Measurements from ENCODE around the gene RSRC2. TPM values are rescaled to one million over a fixed set of nuclear protein-coding genes. Genes with fewer than 3 reads are reported as not detected.
"Not testable (repeated sequence)": the region's sequence is repeated elsewhere in the genome, so short reads cannot be mapped to it uniquely, and the experiment has no call there.

RSRC2 gene
- total and polyA plus RNA-seq, 10 donors = 39.3 to 104 (median 81.8) TPM

GRCh38 chr12:122500685-122501488 is 25.8 kb downstream of the RSRC2 start, which contains the start of gene ZCCHC8:
Gene ZCCHC8 (minus strand): TSS chr12:122500932. CDS start chr12:122500840, 92 bp downstream.
- peak; percentile 99 for DNase-seq
- Histone ChIP-seq H3K36me3 (peaks cover 0 to 53% (median 30%) of the 10 kb centered on the region in 6 donors), H3K4me3 (peak within 1 kb of the TSS; percentile 61 to 85 (median 76)), H3K4me1 (peaks cover 26 to 65% (median 53%) of the 10 kb centered on the region in 6 donors), H3K9me3 (no peaks in the 10 kb centered on the region), H3K27me3 (replicated peaks in 1 of 7) (no peaks in the 10 kb centered on the region), H3K27ac (peak within 1 kb of the TSS; percentile 90 to 99 (median 98))
- 1 to 6% (median 1%) methylated on average over 16 to 52 of the region's 52 CpGs for WGBS, 5 donors
- peak; percentile 98 to 99 (median 98) for TF ChIP-seq POLR2AphosphoS5 (IDR thresholded peaks at IDR 0.05)
- TF ChIP-seq CTCF (IDR thresholded peaks at IDR 0.05 in 8 of 11, conservative IDR thresholded peaks at IDR 0.05 in 3 of 11) = peak in 8 of 11 experiments; percentile 19 to 59 (median 42)
- peak; percentile 59 to 97 (median 89) for TF ChIP-seq POLR2A (IDR thresholded peaks at IDR 0.05)
- intact Hi-C loops (cut with DNase I; ENCODE audit: low total_unique reads) = no loop called here

- Histone ChIP-seq H3K4me3 (peak overlapping the region; percentile 61 to 85 (median 76)), H3K36me3 (peaks cover 0 to 53% (median 26%) of the 10 kb centered on the region in 6 donors), H3K9me3 (no peaks in the 10 kb centered on the region), H3K4me1 (peaks cover 26 to 72% (median 53%) of the 10 kb centered on the region in 6 donors), H3K27me3 (replicated peaks in 1 of 7) (no peaks in the 10 kb centered on the region), H3K27ac (peak overlapping the region; percentile 90 to 99 (median 98))
- TF ChIP-seq POLR2A (IDR thresholded peaks at IDR 0.05) = no peak
- TF ChIP-seq CTCF (IDR thresholded peaks at IDR 0.05 in 8 of 11, conservative IDR thresholded peaks at IDR 0.05 in 3 of 11) = no peak
- no peak for TF ChIP-seq POLR2AphosphoS5 (IDR thresholded peaks at IDR 0.05)
- intact Hi-C loops (cut with DNase I; ENCODE audit: low total_unique reads) = no loop called here
- DNase-seq = no peak
- 1% methylated on average over 28 to 47 of the region's 47 CpGs for WGBS, 5 donors
Measured at GRCh38 chr12:122499991-122500684, 26.6 kb downstream of the RSRC2 start.

- no peaks in the 10 kb centered on the region for H3K9me3 ChIP-seq
- DNase-seq = no peak
- TF ChIP-seq POLR2AphosphoS5 (IDR thresholded peaks at IDR 0.05) (no peak), CTCF (IDR thresholded peaks at IDR 0.05 in 8 of 11, conservative IDR thresholded peaks at IDR 0.05 in 3 of 11) (no peak), POLR2A (IDR thresholded peaks at IDR 0.05) (no peak)
Measured at GRCh38 chr12:122495258-122495657, 31.5 kb downstream of the RSRC2 start.

GRCh38 chr12:122493222-122493621 is 33.5 kb downstream of the RSRC2 start:
- 71 to 88% (median 71%) methylated on average over 6 of the region's 6 CpGs for WGBS, 5 donors

More at GRCh38 chr12:122495258-122495657, 31.5 kb downstream of the RSRC2 start:
- no peaks in the 10 kb centered on the region for H3K27me3 ChIP-seq (replicated peaks in 1 of 7)
- H3K36me3 ChIP-seq = peaks cover 0 to 72% (median 37%) of the 10 kb centered on the region in 6 donors
- H3K4me3 ChIP-seq = no peak overlapping the region
- intact Hi-C loops (cut with DNase I; ENCODE audit: low total_unique reads) = no loop called here
- 80 to 94% (median 91%) methylated on average over 7 of the region's 7 CpGs for WGBS, 5 donors
- peaks cover 21 to 78% (median 44%) of the 10 kb centered on the region in 6 donors for H3K4me1 ChIP-seq
- H3K27ac ChIP-seq = no peak overlapping the region

More at GRCh38 chr12:122493222-122493621, 33.5 kb downstream of the RSRC2 start:
- H3K4me1 ChIP-seq = peaks cover 10 to 59% (median 26%) of the 10 kb centered on the region in 6 donors
- peaks cover 3 to 92% (median 57%) of the 10 kb centered on the region in 6 donors for H3K36me3 ChIP-seq
- DNase-seq; H3K4me3 ChIP-seq; H3K27ac ChIP-seq; intact Hi-C loops (cut with DNase I; ENCODE audit: low total_unique reads); H3K27me3 ChIP-seq (replicated peaks in 1 of 7); H3K9me3 ChIP-seq: not testable (repeated sequence)
